GM23338 (cell line): ENCODE results near the gene CHAF1B. TPM values are rescaled to one million over a fixed set of nuclear protein-coding genes. Genes with fewer than 3 reads are reported as not detected.

Experiments
- CTCF ChIP-seq, 2 experiments: fragments of 200-600 bp in 1 of 2; sonication (generic) in 1 of 2; conservative IDR thresholded peaks; 2 replicates each; pipeline versions ENCODE4 v1.5.1 to v1.6.1; 2016 to 2017; ENCODE audit warnings: antibody characterized with exemption in 2 of 2, low read depth in 2 of 2, mild to moderate bottlenecking in 2 of 2, moderate library complexity in 1 of 2
- ETS1 ChIP-seq: IDR thresholded peaks from 2 replicates; pipeline ENCODE4 v1.6.1; 2016; ENCODE audit warnings: antibody characterized with exemption
- ZNF331 ChIP-seq: fragments of 250-450 bp; sonication (Bioruptor Pico); IDR thresholded peaks from 2 replicates; pipeline ENCODE4 v1.5.0; 2020; ENCODE audit warnings: low read depth, mild to moderate bottlenecking, moderate library complexity
- ZNF462 ChIP-seq: fragments of 250-450 bp; sonication (Bioruptor Pico); IDR thresholded peaks from 2 replicates; pipeline ENCODE4 v1.5.0; 2020; ENCODE audit warnings: mild to moderate bottlenecking, moderate library complexity
- polyA plus RNA-seq: library from polyadenylated mRNA; unstranded; fragments of >200 nt; fragmentation: Nextera tagmentation; extraction: Ambion mirVana; gene quantifications from 2 replicates; pipeline ENCODE4 v1.2.1, GENCODE V29; 2016
- total RNA-seq: library from RNA; depleted of rRNA; stranded (reverse); fragments of >200 nt; shearing (Covaris generic); gene quantifications from 2 replicates; pipeline ENCODE4 v1.2.3, GENCODE V29; 2014

Gene CHAF1B
- total and polyA plus RNA-seq, 2 experiments from 2014 or later, result 7.9 to 13.1 TPM

GRCh38 chr21:36428761-36429432, 43.7 kb downstream of the CHAF1B start (continued):
- TF ChIP-seq ZNF462 (CRISPR knock-in tag), result no peak
- no peak for TF ChIP-seq ZNF331 (CRISPR knock-in tag)
- no peak for TF ChIP-seq CTCF (conservative IDR thresholded peaks at IDR 0.05; ENCODE audit: low read depth in 2 of 2)
- TF ChIP-seq ETS1, result no peak
